ENCODE data around the gene LIFR.

DNA sequence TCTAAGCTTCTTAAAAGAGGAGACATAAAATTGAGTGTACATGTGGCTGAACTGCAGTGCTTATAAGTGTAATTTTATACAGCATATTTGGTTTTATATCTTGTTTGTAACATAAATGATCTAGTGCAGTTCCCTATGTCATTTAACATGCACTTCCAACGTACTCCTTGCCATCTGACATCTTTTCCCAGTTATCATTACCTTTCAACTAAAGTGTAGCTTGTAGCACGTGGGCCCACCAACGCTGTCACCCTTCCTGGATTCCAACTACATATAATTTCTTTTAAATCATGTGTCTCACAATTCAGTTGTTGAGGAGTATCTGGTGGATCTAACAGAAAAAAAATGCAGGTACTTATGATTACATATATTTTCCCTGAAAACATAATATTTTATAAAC lies 50.1 kb downstream of the LIFR start:
- no peak for TF ChIP-seq TCF12 (IDR thresholded peaks at IDR 0.05; ENCODE audit: low read depth)
- TF ChIP-seq TAF1 (IDR thresholded peaks at IDR 0.05; ENCODE audit: low read depth): no peak
- TF ChIP-seq, protein P1, sequence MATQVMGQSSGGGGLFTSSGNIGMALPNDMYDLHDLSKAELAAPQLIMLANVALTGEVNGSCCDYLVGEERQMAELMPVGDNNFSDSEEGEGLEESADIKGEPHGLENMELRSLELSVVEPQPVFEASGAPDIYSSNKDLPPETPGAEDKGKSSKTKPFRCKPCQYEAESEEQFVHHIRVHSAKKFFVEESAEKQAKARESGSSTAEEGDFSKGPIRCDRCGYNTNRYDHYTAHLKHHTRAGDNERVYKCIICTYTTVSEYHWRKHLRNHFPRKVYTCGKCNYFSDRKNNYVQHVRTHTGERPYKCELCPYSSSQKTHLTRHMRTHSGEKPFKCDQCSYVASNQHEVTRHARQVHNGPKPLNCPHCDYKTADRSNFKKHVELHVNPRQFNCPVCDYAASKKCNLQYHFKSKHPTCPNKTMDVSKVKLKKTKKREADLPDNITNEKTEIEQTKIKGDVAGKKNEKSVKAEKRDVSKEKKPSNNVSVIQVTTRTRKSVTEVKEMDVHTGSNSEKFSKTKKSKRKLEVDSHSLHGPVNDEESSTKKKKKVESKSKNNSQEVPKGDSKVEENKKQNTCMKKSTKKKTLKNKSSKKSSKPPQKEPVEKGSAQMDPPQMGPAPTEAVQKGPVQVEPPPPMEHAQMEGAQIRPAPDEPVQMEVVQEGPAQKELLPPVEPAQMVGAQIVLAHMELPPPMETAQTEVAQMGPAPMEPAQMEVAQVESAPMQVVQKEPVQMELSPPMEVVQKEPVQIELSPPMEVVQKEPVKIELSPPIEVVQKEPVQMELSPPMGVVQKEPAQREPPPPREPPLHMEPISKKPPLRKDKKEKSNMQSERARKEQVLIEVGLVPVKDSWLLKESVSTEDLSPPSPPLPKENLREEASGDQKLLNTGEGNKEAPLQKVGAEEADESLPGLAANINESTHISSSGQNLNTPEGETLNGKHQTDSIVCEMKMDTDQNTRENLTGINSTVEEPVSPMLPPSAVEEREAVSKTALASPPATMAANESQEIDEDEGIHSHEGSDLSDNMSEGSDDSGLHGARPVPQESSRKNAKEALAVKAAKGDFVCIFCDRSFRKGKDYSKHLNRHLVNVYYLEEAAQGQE (IDR thresholded peaks at IDR 0.05; ENCODE audit: low read depth): no peak
- no peak for TF ChIP-seq EGR1 (IDR thresholded peaks at IDR 0.05)
- no peak for TF ChIP-seq TEAD4 (IDR thresholded peaks at IDR 0.05)
- TF ChIP-seq FOXM1 (IDR thresholded peaks at IDR 0.05; ENCODE audit: borderline replicate concordance, low read depth): no peak
- TF ChIP-seq, protein P2, sequence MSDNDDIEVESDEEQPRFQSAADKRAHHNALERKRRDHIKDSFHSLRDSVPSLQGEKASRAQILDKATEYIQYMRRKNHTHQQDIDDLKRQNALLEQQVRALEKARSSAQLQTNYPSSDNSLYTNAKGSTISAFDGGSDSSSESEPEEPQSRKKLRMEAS (IDR thresholded peaks at IDR 0.05): no peak
- TF ChIP-seq YY1 (IDR thresholded peaks at IDR 0.05; ENCODE audit: low read depth): no peak
- no peak for TF ChIP-seq ZBTB7A (IDR thresholded peaks at IDR 0.05; ENCODE audit: low read depth)
- TF ChIP-seq EP300 (IDR thresholded peaks at IDR 0.05; ENCODE audit: borderline replicate concordance): no peak
- no peak for TF ChIP-seq RAD21 (IDR thresholded peaks at IDR 0.05; ENCODE audit: low read depth)
